H1 (cell line): ENCODE measurements around the gene FGF18. TPM values are rescaled to one million over a fixed set of nuclear protein-coding genes. Genes with fewer than 3 reads are reported as not detected.

Experiments
- polyA plus RNA-seq, 7 experiments: library from polyadenylated mRNA; depleted of rRNA in 3 of 7; stranded (reverse) in 5 of 7; unstranded in 2 of 7; fragments of >200 nt in 5 of 7; fragments of 200-250 nt in 2 of 7; gene quantifications; 1 replicate in 5 of 7; 2 replicates in 1 of 7; 4 replicates in 1 of 7; pipeline versions ENCODE4 v1.2.1 to v1.2.3, GENCODE V29; 2011 to 2013; ENCODE audit warnings: missing spikeins in 2 of 7, mixed read lengths in 2 of 7
- total RNA-seq: library from RNA; stranded (reverse); fragmentation: NEBNext Ultra II Directional; extraction: Animal tissue kit (Norgen Biotek cat#: 25700); gene quantifications from 2 replicates; pipeline ENCODE4 v1.2.1, GENCODE V29; 2021
- TF ChIP-seq, protein P1 (sequence below): IDR thresholded peaks from 2 replicates; pipeline ENCODE4 v1.6.1; 2012; ENCODE audit warnings: inconsistent platforms

Gene FGF18
- total and polyA plus RNA-seq, 2 of the 8 experiments (the other 6 are each of a cell fraction or from before 2014, with no cell fraction given) = 0.54 to 1.3 TPM

GRCh38 chr5:171412186-171412585, 7.3 kb upstream of the FGF18 start (continued):
- TF ChIP-seq, protein P1, sequence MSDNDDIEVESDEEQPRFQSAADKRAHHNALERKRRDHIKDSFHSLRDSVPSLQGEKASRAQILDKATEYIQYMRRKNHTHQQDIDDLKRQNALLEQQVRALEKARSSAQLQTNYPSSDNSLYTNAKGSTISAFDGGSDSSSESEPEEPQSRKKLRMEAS = no peak
- TF ChIP-seq, all 59 proteins: peak for 2
